Skeletal muscle tissue (tissue), 4 donors: ENCODE measurements around the gene CSTPP1. TPM values are rescaled to one million over a fixed set of nuclear protein-coding genes. Genes with fewer than 3 reads are reported as not detected.

ENCODE experiments used
- H3K27ac ChIP-seq: one replicate; pipeline ENCODE4 v1.7.0; 2013; ENCODE audit warnings: mild to moderate bottlenecking, low read depth, low read length, inconsistent platforms
- H3K27me3 ChIP-seq, 3 donors: one replicate each; pipeline ENCODE4 v1.7.0; 2013; ENCODE audit warnings: low read length in 3 of 3; ENCODE audit not compliant: control insufficient read depth in 3 of 3, insufficient read depth in 3 of 3
- H3K36me3 ChIP-seq, 3 donors: one replicate each; pipeline ENCODE4 v1.7.0; 2013; ENCODE audit warnings: low read length in 3 of 3; ENCODE audit not compliant: control insufficient read depth in 3 of 3, insufficient read depth in 3 of 3
- H3K4me1 ChIP-seq, 3 donors: one replicate each; pipeline ENCODE4 v1.7.0; 2013; ENCODE audit warnings: low read length in 3 of 3, mild to moderate bottlenecking in 3 of 3; ENCODE audit not compliant: control insufficient read depth in 3 of 3, insufficient read depth in 3 of 3
- H3K4me3 ChIP-seq, 3 donors: one replicate each; pipeline ENCODE4 v1.7.0; 2013; ENCODE audit warnings: low read length in 3 of 3
- H3K9ac ChIP-seq, 3 donors: one replicate each; pipeline ENCODE4 v1.7.0; 2013; ENCODE audit warnings: low read length in 3 of 3, mild to moderate bottlenecking in 3 of 3, moderate library complexity in 2 of 3, low read depth in 1 of 3
- H3K9me3 ChIP-seq, 3 donors: one replicate each; pipeline ENCODE4 v1.7.0; 2013; ENCODE audit warnings: low read length in 3 of 3; ENCODE audit not compliant: control insufficient read depth in 3 of 3
- total RNA-seq: library from RNA; depleted of rRNA; stranded (reverse); fragments of >200 nt; gene quantifications from one replicate; pipeline ENCODE4 v1.2.3, GENCODE V29; 2014
- donor health status: Osteomylitis.

Gene CSTPP1
- total RNA-seq, 1 donor from 2014 or later: 16.7 TPM

GRCh38 chr11:47000033-47000432, 63.5 kb downstream of the CSTPP1 start:
- Histone ChIP-seq H3K9ac (no peak overlapping the region), H3K9me3 (no peaks in the 10 kb centered on the region), H3K4me1 (peaks cover 8 to 17% (median 13%) of the 10 kb centered on the region in 3 donors), H3K27ac (no peak overlapping the region), H3K4me3 (no peak overlapping the region), H3K27me3 (no peaks in the 10 kb centered on the region), H3K36me3 (no peaks in the 10 kb centered on the region)

- no peaks in the 10 kb centered on the region for H3K36me3 ChIP-seq
- no peaks in the 10 kb centered on the region for H3K27me3 ChIP-seq
- H3K9ac ChIP-seq: no peak overlapping the region
- peaks cover 11 to 20% (median 13%) of the 10 kb centered on the region in 3 donors for H3K4me1 ChIP-seq
- no peak overlapping the region for H3K4me3 ChIP-seq
- H3K27ac ChIP-seq: no peak overlapping the region
- no peaks in the 10 kb centered on the region for H3K9me3 ChIP-seq
Measured at GRCh38 chr11:47001781-47002181, 65.2 kb downstream of the CSTPP1 start.

GRCh38 chr11:47002390-47002789, 65.8 kb downstream of the CSTPP1 start:
- peaks cover 11 to 20% (median 13%) of the 10 kb centered on the region in 3 donors for H3K4me1 ChIP-seq

GRCh38 chr11:47003180-47003877, 66.8 kb downstream of the CSTPP1 start:
- H3K36me3 ChIP-seq: no peaks in the 10 kb centered on the region
- H3K27ac ChIP-seq: no peak overlapping the region
- no peaks in the 10 kb centered on the region for H3K9me3 ChIP-seq
- H3K27me3 ChIP-seq: no peaks in the 10 kb centered on the region
- no peak overlapping the region for H3K9ac ChIP-seq
- H3K4me1 ChIP-seq: peaks cover 11 to 20% (median 13%) of the 10 kb centered on the region in 3 donors
- no peak overlapping the region for H3K4me3 ChIP-seq

More at GRCh38 chr11:47002390-47002789, 65.8 kb downstream of the CSTPP1 start:
- Histone ChIP-seq H3K27me3 (no peaks in the 10 kb centered on the region), H3K27ac (no peak overlapping the region), H3K9ac (no peak overlapping the region), H3K4me3 (no peak overlapping the region), H3K36me3 (no peaks in the 10 kb centered on the region), H3K9me3 (no peaks in the 10 kb centered on the region)

- Histone ChIP-seq H3K36me3 (no peaks in the 10 kb centered on the region), H3K4me1 (peaks cover 11 to 20% (median 13%) of the 10 kb centered on the region in 3 donors), H3K9ac (no peak overlapping the region), H3K27ac (peak overlapping the region; percentile 61), H3K4me3 (no peak overlapping the region), H3K27me3 (no peaks in the 10 kb centered on the region), H3K9me3 (no peaks in the 10 kb centered on the region)
Measured at GRCh38 chr11:47004595-47005033, 68.1 kb downstream of the CSTPP1 start.

- no peaks in the 10 kb centered on the region for H3K36me3 ChIP-seq
- no peaks in the 10 kb centered on the region for H3K9me3 ChIP-seq
- peak overlapping the region; percentile 61 for H3K27ac ChIP-seq
- peaks cover 11 to 20% (median 13%) of the 10 kb centered on the region in 3 donors for H3K4me1 ChIP-seq
- H3K27me3 ChIP-seq: no peaks in the 10 kb centered on the region
- H3K9ac ChIP-seq: no peak overlapping the region
- H3K4me3 ChIP-seq: no peak overlapping the region
Measured at GRCh38 chr11:47005441-47005840, 68.9 kb downstream of the CSTPP1 start.

GRCh38 chr11:47007579-47007978, 71.0 kb downstream of the CSTPP1 start:
- no peaks in the 10 kb centered on the region for H3K27me3 ChIP-seq
- H3K9me3 ChIP-seq: no peaks in the 10 kb centered on the region
- H3K36me3 ChIP-seq: no peaks in the 10 kb centered on the region
- H3K9ac ChIP-seq: no peak overlapping the region
- peaks cover 11 to 20% (median 13%) of the 10 kb centered on the region in 3 donors for H3K4me1 ChIP-seq
- no peak overlapping the region for H3K27ac ChIP-seq
- H3K4me3 ChIP-seq: no peak overlapping the region

- H3K27me3 ChIP-seq: no peaks in the 10 kb centered on the region
- no peak overlapping the region for H3K4me3 ChIP-seq
- no peak overlapping the region for H3K9ac ChIP-seq
- H3K4me1 ChIP-seq: peaks cover 0 to 2% (median 1%) of the 10 kb centered on the region in 3 donors
- no peaks in the 10 kb centered on the region for H3K36me3 ChIP-seq
- no peaks in the 10 kb centered on the region for H3K9me3 ChIP-seq
- no peak overlapping the region for H3K27ac ChIP-seq
Measured at GRCh38 chr11:47010179-47010578, 73.6 kb downstream of the CSTPP1 start.

GRCh38 chr11:47014097-47014496, 77.5 kb downstream of the CSTPP1 start:
- Histone ChIP-seq H3K4me3 (no peak overlapping the region), H3K36me3 (no peaks in the 10 kb centered on the region), H3K27ac (no peak overlapping the region), H3K9ac (no peak overlapping the region), H3K9me3 (no peaks in the 10 kb centered on the region), H3K27me3 (no peaks in the 10 kb centered on the region), H3K4me1 (no peaks in the 10 kb centered on the region)

GRCh38 chr11:47018637-47019036, 82.1 kb downstream of the CSTPP1 start:
- H3K4me1 ChIP-seq: no peaks in the 10 kb centered on the region
- H3K4me3 ChIP-seq: no peak overlapping the region
- H3K9me3 ChIP-seq: no peaks in the 10 kb centered on the region
- no peak overlapping the region for H3K27ac ChIP-seq
- no peaks in the 10 kb centered on the region for H3K36me3 ChIP-seq
- H3K9ac ChIP-seq: no peak overlapping the region
- H3K27me3 ChIP-seq: no peaks in the 10 kb centered on the region
